Sigmoid colon (tissue), 4 donors: ENCODE data around the gene VPS45.

Source experiments
- CTCF ChIP-seq, 4 experiments: fragments of 450-650 bp in 3 of 4; fragments of 200-600 bp in 1 of 4; IDR thresholded peaks; one replicate each; pipeline ENCODE4 v1.5.1; 2016 to 2019; ENCODE audit warnings: antibody characterized with exemption in 4 of 4, mild to moderate bottlenecking in 3 of 4, moderate library complexity in 2 of 4
- EP300 ChIP-seq, 4 donors: sonication (generic); formaldehyde crosslinking; IDR thresholded peaks; one replicate each; pipeline ENCODE4 v1.6.1; 2017; ENCODE audit warnings: antibody characterized with exemption in 4 of 4

DNA sequence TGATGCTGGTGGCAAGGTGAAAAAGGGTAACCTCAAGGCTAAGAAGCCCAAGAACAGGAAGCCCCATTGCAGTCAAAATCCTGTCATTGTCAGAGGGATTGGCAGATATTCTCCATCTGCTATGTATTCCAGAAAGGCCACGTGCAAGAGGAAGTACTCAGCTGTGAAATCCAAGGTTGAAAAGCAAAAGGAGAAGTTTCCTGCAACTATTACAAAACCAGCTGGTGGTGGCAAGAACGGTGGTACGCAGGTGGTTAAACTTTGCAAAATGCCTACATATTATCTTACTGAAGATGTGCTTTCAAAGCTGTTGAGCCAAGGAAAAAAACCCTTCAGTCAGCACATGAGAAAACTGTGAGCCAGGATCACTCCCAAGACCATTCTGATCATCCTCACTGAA, 13.7 kb upstream of the VPS45 start:
- TF ChIP-seq CTCF (IDR thresholded peaks at IDR 0.05) (no peak), EP300 (IDR thresholded peaks at IDR 0.05) (no peak)
